Liver (tissue), 9 donors: ENCODE data around the gene MED15. TPM values are rescaled to one million over a fixed set of nuclear protein-coding genes. Genes with fewer than 3 reads are reported as not detected.

Experiments used
- DNase-seq: peaks from one replicate; pipeline ENCODE4 v3.0.0-alpha.2; 2017; ENCODE audit warnings: low spot score
- H3K27ac ChIP-seq, 2 donors: one replicate each; pipeline ENCODE4 v1.7.0; 2013; ENCODE audit warnings: inconsistent platforms in 2 of 2, low read length in 2 of 2, control low read depth in 1 of 2, low read depth in 1 of 2, mild to moderate bottlenecking in 1 of 2
- H3K27me3 ChIP-seq, 4 donors: one replicate each; pipeline versions ENCODE4 v1.6.1 to v1.7.0; 2013; ENCODE audit warnings: low read length in 3 of 4, inconsistent platforms in 1 of 4, mild to moderate bottlenecking in 1 of 4, moderate library complexity in 1 of 4; ENCODE audit not compliant: control insufficient read depth in 4 of 4, insufficient read depth in 4 of 4
- H3K36me3 ChIP-seq, 4 donors: one replicate each; pipeline versions ENCODE4 v1.6.1 to v1.7.0; 2013; ENCODE audit warnings: low read length in 3 of 4, mild to moderate bottlenecking in 3 of 4, low read depth in 1 of 4, moderate library complexity in 1 of 4; ENCODE audit not compliant: control insufficient read depth in 4 of 4, insufficient read depth in 3 of 4
- H3K4me1 ChIP-seq, 4 donors: one replicate each; pipeline versions ENCODE4 v1.6.1 to v1.7.0; 2013; ENCODE audit warnings: low read length in 3 of 4, mild to moderate bottlenecking in 3 of 4, moderate library complexity in 1 of 4; ENCODE audit not compliant: control insufficient read depth in 4 of 4, insufficient read depth in 4 of 4
- H3K4me3 ChIP-seq, 3 donors: one replicate each; pipeline versions ENCODE4 v1.6.1 to v1.7.0; 2013; ENCODE audit warnings: low read length in 3 of 3, control low read depth in 1 of 3, low read depth in 1 of 3, mild to moderate bottlenecking in 1 of 3
- H3K9ac ChIP-seq, 2 donors: one replicate each; pipeline ENCODE4 v1.7.0; 2013; ENCODE audit warnings: low read length in 2 of 2, mild to moderate bottlenecking in 2 of 2, moderate library complexity in 2 of 2, control low read depth in 1 of 2, low read depth in 1 of 2
- H3K9me3 ChIP-seq, 4 donors: one replicate each; pipeline versions ENCODE4 v1.6.1 to v1.7.0; 2013; ENCODE audit warnings: low read length in 3 of 4; ENCODE audit not compliant: control insufficient read depth in 4 of 4
- EGR1 ChIP-seq, 2 donors: IDR thresholded peaks; 2 replicates each; pipeline ENCODE4 v1.6.1; 2016 to 2018; ENCODE audit warnings: antibody characterized with exemption in 2 of 2, low read depth in 2 of 2
- FOXA1 ChIP-seq: IDR thresholded peaks from 2 replicates; pipeline ENCODE4 v1.6.1; 2016; ENCODE audit warnings: antibody characterized with exemption
- FOXA2 ChIP-seq: IDR thresholded peaks from 2 replicates; pipeline ENCODE4 v1.6.1; 2016; ENCODE audit warnings: antibody characterized with exemption
- GABPA ChIP-seq, 2 donors: IDR thresholded peaks in 1 of 2; conservative IDR thresholded peaks in 1 of 2; 2 replicates each; pipeline ENCODE4 v1.6.1; 2016; ENCODE audit warnings: antibody characterized with exemption in 2 of 2, mild to moderate bottlenecking in 1 of 2, moderate library complexity in 1 of 2
- HNF4A ChIP-seq, 2 donors: conservative IDR thresholded peaks; 2 replicates each; pipeline ENCODE4 v1.6.1; 2016; ENCODE audit warnings: antibody characterized with exemption in 2 of 2, mild to moderate bottlenecking in 2 of 2
- HNF4G ChIP-seq: IDR thresholded peaks from 2 replicates; pipeline ENCODE4 v1.6.1; 2016; ENCODE audit warnings: antibody characterized with exemption
- JUND ChIP-seq, 2 donors: IDR thresholded peaks; 2 replicates each; pipeline ENCODE4 v1.6.1; 2016; ENCODE audit warnings: antibody characterized with exemption in 2 of 2
- NR2F2 ChIP-seq: IDR thresholded peaks from 2 replicates; pipeline ENCODE4 v1.6.1; 2016; ENCODE audit warnings: antibody characterized with exemption
- RAD21 ChIP-seq, 2 donors: IDR thresholded peaks; 2 replicates each; pipeline ENCODE4 v1.6.1; 2016; ENCODE audit warnings: antibody characterized with exemption in 2 of 2, mild to moderate bottlenecking in 2 of 2
- SP1 ChIP-seq: IDR thresholded peaks from 2 replicates; pipeline ENCODE4 v1.6.1; 2018; ENCODE audit warnings: antibody characterized with exemption, mild to moderate bottlenecking
- TAF1 ChIP-seq: conservative IDR thresholded peaks from 2 replicates; pipeline ENCODE4 v1.6.1; 2016; ENCODE audit warnings: antibody characterized with exemption, mild to moderate bottlenecking
- YY1 ChIP-seq: IDR thresholded peaks from 2 replicates; pipeline ENCODE4 v1.6.1; 2016; ENCODE audit warnings: antibody characterized with exemption, mild to moderate bottlenecking
- WGBS: extraction: QIAGEN DNeasy Blood & Tissue Kit; methylation state at CpG from one replicate; pipeline ENCODE4 v1.1.7; 2013; 5-methylcytosine and 5-hydroxymethylcytosine counted together
- polyA plus RNA-seq, 2 donors: library from polyadenylated mRNA; stranded (reverse) in 1 of 2; unstranded in 1 of 2; fragments of 200-250 nt in 1 of 2; fragments of >200 nt in 1 of 2; fragmentation: Nextera tagmentation in 1 of 2; extraction: Ambion mirVana in 1 of 2; gene quantifications; one replicate each; pipeline versions ENCODE4 v1.2.1 to v1.2.3, GENCODE V29; 2013 to 2015
- total RNA-seq, 2 donors: library from RNA; depleted of rRNA; stranded (reverse); fragments of >200 nt; gene quantifications; one replicate each; pipeline ENCODE4 v1.2.3, GENCODE V29; 2014
- TF ChIP-seq, protein P1 (sequence below): IDR thresholded peaks from 2 replicates; pipeline ENCODE4 v1.6.1; 2016; ENCODE audit warnings: antibody characterized with exemption
- TF ChIP-seq, protein P2 (sequence below): IDR thresholded peaks from 2 replicates; pipeline ENCODE4 v1.6.1; 2016; ENCODE audit warnings: antibody characterized with exemption
- TF ChIP-seq, protein P3 (sequence below): fragments of 150-350 bp; IDR thresholded peaks from 2 replicates; pipeline ENCODE4 v1.5.1; 2017; ENCODE audit warnings: improper control_type of control experiment, low read depth, low read length; ENCODE audit not compliant: missing input control
- TF ChIP-seq, protein P4 (sequence below): IDR thresholded peaks from 2 replicates; pipeline ENCODE4 v1.6.1; 2016; ENCODE audit warnings: antibody characterized with exemption
- donor health status: healthy.
- donor health status: healthy.
- donor health status: healthy.
- donor health status: healthy.
- donor health status: healthy.

MED15 gene
- total and polyA plus RNA-seq, 4 donors = 9.7 to 28.0 (median 16.2) TPM

DNA sequence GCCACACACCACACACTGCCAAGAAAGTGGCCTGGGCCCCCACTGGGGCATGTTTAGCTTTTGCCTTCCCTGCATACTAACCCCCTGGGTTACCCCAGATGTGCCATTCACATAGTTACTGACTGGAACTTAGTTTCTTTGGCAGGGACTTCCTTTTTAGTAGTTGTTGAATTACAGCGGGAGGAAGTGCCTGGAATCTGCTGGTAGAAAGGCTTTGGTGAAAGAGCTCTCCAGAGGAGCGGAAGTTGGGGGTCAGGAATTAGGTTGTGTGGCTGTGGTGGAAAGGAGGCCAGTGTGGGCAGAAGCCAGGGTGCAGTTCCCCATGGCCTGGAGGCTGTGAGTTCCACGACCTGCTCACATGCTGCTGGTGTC, 69.0 kb downstream of the MED15 start:
- Histone ChIP-seq H3K9me3 (no peaks in the 10 kb centered on the region), H3K4me1 (no peaks in the 10 kb centered on the region), H3K27me3 (no peaks in the 10 kb centered on the region), H3K4me3 (no peak overlapping the region), H3K27ac (no peak overlapping the region), H3K36me3 (peaks cover 8 to 62% (median 23%) of the 10 kb centered on the region in 4 donors), H3K9ac (no peak overlapping the region)
- 69% methylated on average over 3 of the region's 3 CpGs for WGBS
- no peak for DNase-seq
- TF ChIP-seq SP1 (no peak), NR2F2 (peak; percentile 65), YY1 (no peak), HNF4A (conservative IDR thresholded peaks at IDR 0.05) (no peak), JUND (IDR thresholded peaks at IDR 0.05) (no peak), FOXA1 (no peak)
- TF ChIP-seq, protein P1, sequence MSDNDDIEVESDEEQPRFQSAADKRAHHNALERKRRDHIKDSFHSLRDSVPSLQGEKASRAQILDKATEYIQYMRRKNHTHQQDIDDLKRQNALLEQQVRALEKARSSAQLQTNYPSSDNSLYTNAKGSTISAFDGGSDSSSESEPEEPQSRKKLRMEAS = no peak

DNA sequence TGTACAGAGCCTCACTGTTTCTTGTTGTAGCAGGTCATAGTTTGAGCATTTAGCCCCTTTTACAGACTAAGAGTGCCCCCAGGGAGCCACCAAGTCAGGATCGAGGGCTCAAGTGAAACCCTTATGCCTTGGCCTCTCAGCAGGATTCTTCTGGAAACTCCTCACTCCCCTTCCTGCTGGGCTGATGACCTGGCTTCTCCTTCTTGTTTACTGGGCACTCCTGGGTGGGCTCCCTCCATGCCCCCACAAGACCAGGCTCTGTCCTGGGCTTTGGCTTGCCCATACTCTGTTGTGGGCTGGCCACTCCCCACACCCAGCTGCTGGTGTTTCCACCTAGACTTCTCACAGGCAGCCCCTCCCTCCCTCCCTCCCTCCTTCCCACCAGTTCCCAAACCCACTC, 69.6 kb downstream of the MED15 start:
- no peak overlapping the region for H3K27ac ChIP-seq
- TF ChIP-seq FOXA1 (no peak), TAF1 (no peak), YY1 (no peak), FOXA2 (no peak), GABPA (IDR thresholded peaks at IDR 0.05 in 1 of 2, conservative IDR thresholded peaks at IDR 0.05 in 1 of 2) (no peak), EGR1 (IDR thresholded peaks at IDR 0.05; ENCODE audit: low read depth in 2 of 2) (no peak), JUND (IDR thresholded peaks at IDR 0.05) (no peak), RAD21 (IDR thresholded peaks at IDR 0.05) (no peak), SP1 (no peak), HNF4G (no peak)
- TF ChIP-seq, protein P2, sequence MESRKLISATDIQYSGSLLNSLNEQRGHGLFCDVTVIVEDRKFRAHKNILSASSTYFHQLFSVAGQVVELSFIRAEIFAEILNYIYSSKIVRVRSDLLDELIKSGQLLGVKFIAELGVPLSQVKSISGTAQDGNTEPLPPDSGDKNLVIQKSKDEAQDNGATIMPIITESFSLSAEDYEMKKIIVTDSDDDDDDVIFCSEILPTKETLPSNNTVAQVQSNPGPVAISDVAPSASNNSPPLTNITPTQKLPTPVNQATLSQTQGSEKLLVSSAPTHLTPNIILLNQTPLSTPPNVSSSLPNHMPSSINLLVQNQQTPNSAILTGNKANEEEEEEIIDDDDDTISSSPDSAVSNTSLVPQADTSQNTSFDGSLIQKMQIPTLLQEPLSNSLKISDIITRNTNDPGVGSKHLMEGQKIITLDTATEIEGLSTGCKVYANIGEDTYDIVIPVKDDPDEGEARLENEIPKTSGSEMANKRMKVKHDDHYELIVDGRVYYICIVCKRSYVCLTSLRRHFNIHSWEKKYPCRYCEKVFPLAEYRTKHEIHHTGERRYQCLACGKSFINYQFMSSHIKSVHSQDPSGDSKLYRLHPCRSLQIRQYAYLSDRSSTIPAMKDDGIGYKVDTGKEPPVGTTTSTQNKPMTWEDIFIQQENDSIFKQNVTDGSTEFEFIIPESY = no peak
- TF ChIP-seq, protein P3, sequence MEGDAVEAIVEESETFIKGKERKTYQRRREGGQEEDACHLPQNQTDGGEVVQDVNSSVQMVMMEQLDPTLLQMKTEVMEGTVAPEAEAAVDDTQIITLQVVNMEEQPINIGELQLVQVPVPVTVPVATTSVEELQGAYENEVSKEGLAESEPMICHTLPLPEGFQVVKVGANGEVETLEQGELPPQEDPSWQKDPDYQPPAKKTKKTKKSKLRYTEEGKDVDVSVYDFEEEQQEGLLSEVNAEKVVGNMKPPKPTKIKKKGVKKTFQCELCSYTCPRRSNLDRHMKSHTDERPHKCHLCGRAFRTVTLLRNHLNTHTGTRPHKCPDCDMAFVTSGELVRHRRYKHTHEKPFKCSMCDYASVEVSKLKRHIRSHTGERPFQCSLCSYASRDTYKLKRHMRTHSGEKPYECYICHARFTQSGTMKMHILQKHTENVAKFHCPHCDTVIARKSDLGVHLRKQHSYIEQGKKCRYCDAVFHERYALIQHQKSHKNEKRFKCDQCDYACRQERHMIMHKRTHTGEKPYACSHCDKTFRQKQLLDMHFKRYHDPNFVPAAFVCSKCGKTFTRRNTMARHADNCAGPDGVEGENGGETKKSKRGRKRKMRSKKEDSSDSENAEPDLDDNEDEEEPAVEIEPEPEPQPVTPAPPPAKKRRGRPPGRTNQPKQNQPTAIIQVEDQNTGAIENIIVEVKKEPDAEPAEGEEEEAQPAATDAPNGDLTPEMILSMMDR = no peak
- TF ChIP-seq, protein P1 = no peak
- TF ChIP-seq, protein P4, sequence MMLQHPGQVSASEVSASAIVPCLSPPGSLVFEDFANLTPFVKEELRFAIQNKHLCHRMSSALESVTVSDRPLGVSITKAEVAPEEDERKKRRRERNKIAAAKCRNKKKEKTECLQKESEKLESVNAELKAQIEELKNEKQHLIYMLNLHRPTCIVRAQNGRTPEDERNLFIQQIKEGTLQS = no peak
- H3K9me3 ChIP-seq = no peaks in the 10 kb centered on the region
- peaks cover 9 to 59% (median 20%) of the 10 kb centered on the region in 4 donors for H3K36me3 ChIP-seq
- DNase-seq = peak; percentile 22
- H3K4me1 ChIP-seq = no peaks in the 10 kb centered on the region
- H3K4me3 ChIP-seq = no peak overlapping the region
- H3K27me3 ChIP-seq = no peaks in the 10 kb centered on the region
- no peak overlapping the region for H3K9ac ChIP-seq
- WGBS = 74% methylated on average over 1 of the region's 1 CpG
